NCI-H1092 treated with DMSO at 0.1 percent for 48 hours (cell line): ENCODE results near the gene RBM45.

Experiments used
- DNase-seq: peaks from one replicate; lab custom pipeline; 2025; lab: John Stamatoyannopoulos, UW

RBM45 gene

DNA sequence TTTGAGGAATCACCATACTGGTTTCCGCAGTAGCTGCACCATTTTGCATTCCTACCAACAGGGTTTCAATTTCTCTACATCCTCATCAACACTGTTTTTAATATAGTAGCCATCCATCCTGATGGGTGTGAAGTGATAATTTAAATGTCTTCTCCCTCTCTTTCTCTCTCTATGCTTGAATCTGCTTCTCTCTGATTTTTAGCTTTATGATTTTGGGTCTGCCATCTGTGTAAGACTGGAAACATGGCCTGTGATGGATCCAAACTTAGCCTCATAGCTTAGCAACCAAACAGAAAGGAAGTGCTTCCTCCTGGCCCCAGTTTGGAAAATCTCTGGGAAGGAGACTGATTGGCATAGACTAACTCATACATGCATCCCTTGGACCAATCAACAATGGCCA lies 48.4 kb downstream of the RBM45 start:
- DNase-seq = no peak

DNA sequence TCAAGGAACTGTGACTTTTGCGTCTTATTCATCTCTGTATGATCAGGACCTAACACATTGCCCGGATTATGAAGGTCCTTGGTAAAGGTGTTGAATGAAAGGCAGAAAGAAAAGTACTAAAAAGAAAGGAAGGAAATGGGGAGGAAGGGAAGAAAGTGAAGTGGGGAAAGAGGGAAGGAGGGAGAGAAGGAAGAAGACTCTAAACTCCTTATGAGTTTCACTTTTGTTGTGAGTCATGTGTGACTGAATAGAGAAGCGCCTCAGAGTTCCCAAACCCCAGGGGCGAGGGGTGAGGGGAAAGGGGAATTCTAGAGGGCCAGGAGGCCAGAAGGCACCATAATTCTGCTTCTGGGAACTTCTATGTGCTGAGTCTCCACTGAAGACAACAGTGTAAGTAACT lies 51.2 kb downstream of the RBM45 start:
- DNase-seq = no peak

DNA sequence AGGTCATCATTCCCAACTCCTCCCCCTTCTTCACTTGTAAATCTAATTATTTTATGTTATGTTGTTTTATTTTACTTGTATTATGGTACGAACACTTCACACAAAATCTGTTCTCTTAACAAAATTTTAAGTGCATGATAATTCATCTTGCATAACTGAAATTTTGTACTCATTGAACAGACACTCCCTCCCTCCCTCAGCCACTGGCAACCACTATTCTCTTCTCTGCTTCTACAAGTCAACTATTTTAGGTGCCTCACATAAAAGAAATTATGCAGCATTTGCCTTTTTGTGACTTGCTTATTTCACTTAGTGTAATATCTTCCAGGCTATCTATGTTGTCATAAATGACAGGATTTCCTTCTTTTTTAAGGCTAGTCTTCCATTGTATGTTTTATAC lies 51.7 kb downstream of the RBM45 start:
- DNase-seq = no peak

DNA sequence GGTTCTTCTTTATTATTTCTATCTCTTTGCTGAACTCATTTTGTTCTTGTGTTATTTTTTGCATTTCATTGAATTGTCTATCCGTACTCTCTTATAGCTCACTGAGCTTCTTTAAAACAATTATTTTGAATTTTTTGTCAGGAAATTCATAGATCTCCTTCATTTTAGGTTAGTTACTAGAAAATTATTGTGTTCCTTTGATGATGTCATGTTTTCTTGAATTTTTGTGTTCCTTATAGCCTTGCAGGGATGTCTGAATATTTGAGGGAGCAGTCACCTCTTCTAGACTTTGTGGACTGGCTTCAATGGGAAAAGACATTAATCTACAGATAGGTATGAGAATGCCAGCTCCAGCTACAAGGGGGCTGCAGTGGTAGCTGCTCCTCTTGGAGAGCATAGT lies 61.4 kb downstream of the RBM45 start:
- DNase-seq = no peak

DNA sequence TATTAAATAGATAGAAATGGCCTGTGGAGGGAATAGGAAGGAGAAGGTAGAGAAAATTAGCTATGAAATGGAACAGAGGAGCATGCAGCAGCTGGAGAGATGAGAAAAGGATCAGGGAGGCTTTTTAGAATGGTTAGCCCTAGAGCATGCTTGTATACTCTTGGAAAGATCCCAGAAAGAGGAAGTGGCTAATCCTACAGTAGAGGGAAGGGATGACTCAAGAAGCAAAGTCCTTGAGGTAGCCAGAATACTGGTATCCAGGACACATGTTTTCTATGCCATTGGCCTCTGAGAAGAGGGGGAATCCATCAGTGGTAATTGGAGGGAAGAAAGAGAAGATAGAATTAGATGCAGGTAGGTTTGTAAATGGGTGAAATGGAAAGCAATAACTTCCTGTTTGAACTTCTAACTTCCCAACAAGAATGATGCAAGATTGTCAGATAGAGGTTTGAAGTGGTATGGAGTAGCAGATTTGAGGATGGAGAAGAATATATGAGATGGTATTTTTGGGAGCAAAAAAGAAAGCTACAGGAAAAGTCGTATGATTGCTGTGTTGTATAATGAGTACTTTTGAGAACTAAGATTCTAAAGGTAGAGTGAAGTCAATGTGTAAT lies 64.9 kb downstream of the RBM45 start:
- DNase-seq = no peak
